H1 (cell line): ENCODE data around the gene KCNQ2. TPM values are rescaled to one million over a fixed set of nuclear protein-coding genes. Genes with fewer than 3 reads are reported as not detected.
A peak's percentile ranks its signal among the peaks of the same experiment; 100 is the strongest.

Source experiments
- CTCF ChIA-PET: fragments of 300-600 bp; sonication (Branson Sonifier 250); formaldehyde crosslinking; loops from one replicate; lab custom pipeline; 2021; ENCODE audit not compliant: partially characterized antibody; lab: Charles Lee
- POLR2A ChIA-PET: fragments of 300-600 bp; sonication (Branson Sonifier 250); formaldehyde crosslinking; loops from one replicate; lab custom pipeline; 2021; ENCODE audit warnings: inconsistent platforms; ENCODE audit not compliant: partially characterized antibody; lab: Charles Lee
- DNase-seq, 2 experiments: peaks; one replicate each; pipeline versions ENCODE4 v3.0.0 to v3.0.0-alpha.2; 2010 to 2022; ENCODE audit warnings: low spot score in 2 of 2, low read depth in 1 of 2, mixed read lengths in 1 of 2
- FAIRE-seq: peaks from 2 replicates; lab custom pipeline; 2011; peaks lifted over from hg19 to GRCh38; lab: Jason Lieb, UNC
- H2AFZ ChIP-seq: 2 replicates; pipeline ENCODE4 v1.8.1; 2012; ENCODE audit warnings: low read length, inconsistent platforms
- H2AK5ac ChIP-seq: 2 replicates; pipeline ENCODE4 v1.6.1; 2013; ENCODE audit warnings: low read depth, low read length
- H2BK120ac ChIP-seq: replicated peaks from 2 replicates; pipeline ENCODE3; 2013; ENCODE audit warnings: low read depth, low read length, inconsistent platforms
- H2BK12ac ChIP-seq: 2 replicates; pipeline ENCODE4 v1.6.1; 2013; ENCODE audit warnings: low read depth, low read length
- H2BK15ac ChIP-seq: 2 replicates; pipeline ENCODE4 v1.6.1; 2013; ENCODE audit warnings: low read length
- H2BK20ac ChIP-seq: 2 replicates; pipeline ENCODE4 v1.6.1; 2013; ENCODE audit warnings: low read length
- H2BK5ac ChIP-seq: 2 replicates; pipeline ENCODE4 v1.6.1; 2013; ENCODE audit warnings: low read depth, low read length
- H3K14ac ChIP-seq: 2 replicates; pipeline ENCODE4 v1.6.1; 2013; ENCODE audit warnings: inconsistent platforms; ENCODE audit not compliant: insufficient read length
- H3K18ac ChIP-seq: 2 replicates; pipeline ENCODE4 v1.6.1; 2013; ENCODE audit warnings: low read length; ENCODE audit errors: extremely low read depth
- H3K23ac ChIP-seq: 2 replicates; pipeline ENCODE4 v1.6.1; 2013; ENCODE audit warnings: inconsistent platforms; ENCODE audit not compliant: insufficient read length
- H3K23me2 ChIP-seq: 2 replicates; pipeline ENCODE4 v1.6.1; 2013; ENCODE audit warnings: low read depth, low read length
- H3K27ac ChIP-seq: 2 replicates; pipeline ENCODE4 v1.6.1; 2011; ENCODE audit warnings: low read depth, low read length, inconsistent platforms
- H3K27me3 ChIP-seq, 4 experiments: replicated peaks in 1 of 4; 1 replicate in 1 of 4; 2 replicates in 3 of 4; pipeline versions ENCODE4 v1.6.1 to v1.8.1; 2011 to 2013; ENCODE audit warnings: low read length in 3 of 4, mild to moderate bottlenecking in 3 of 4, inconsistent platforms in 2 of 4, mixed read lengths in 2 of 4, moderate library complexity in 1 of 4; ENCODE audit not compliant: control insufficient read depth in 3 of 4, insufficient read depth in 3 of 4; ENCODE audit errors: extremely low read depth in 1 of 4
- H3K36me3 ChIP-seq, 4 experiments: 2 replicates each; pipeline versions ENCODE4 v1.6.1 to v1.8.1; 2011 to 2013; ENCODE audit warnings: mild to moderate bottlenecking in 4 of 4, low read length in 3 of 4, moderate library complexity in 2 of 4, control low read depth in 1 of 4, inconsistent platforms in 1 of 4; ENCODE audit not compliant: insufficient read depth in 4 of 4, control insufficient read depth in 2 of 4
- H3K4ac ChIP-seq: replicated peaks from 2 replicates; pipeline ENCODE3; 2013; ENCODE audit warnings: low read length, low read depth, mixed read lengths, inconsistent platforms; ENCODE audit not compliant: insufficient read length
- H3K4me1 ChIP-seq, 4 experiments: replicated peaks in 1 of 4; 1 replicate in 1 of 4; 2 replicates in 3 of 4; pipeline versions ENCODE4 v1.6.1 to v1.8.1; 2011 to 2013; ENCODE audit warnings: low read length in 3 of 4, inconsistent platforms in 2 of 4, mixed read lengths in 1 of 4; ENCODE audit not compliant: insufficient read depth in 4 of 4, control insufficient read depth in 3 of 4
- H3K4me2 ChIP-seq, 2 experiments: 2 replicates each; pipeline versions ENCODE4 v1.6.1 to v1.8.1; 2011 to 2013; ENCODE audit warnings: low read depth in 2 of 2, low read length in 2 of 2, control low read depth in 1 of 2, inconsistent platforms in 1 of 2, mild to moderate bottlenecking in 1 of 2; ENCODE audit not compliant: insufficient read depth in 1 of 2
- H3K4me3 ChIP-seq, 4 experiments: fragments of 200-600, 300-600 bp in 1 of 4; sonication (generic), shearing (Covaris generic), sonication (Bioruptor Twin) in 1 of 4; 2 replicates each; pipeline versions ENCODE4 v1.5.1 to v1.8.1; 2011 to 2016; ENCODE audit warnings: low read length in 4 of 4, low read depth in 3 of 4, control low read depth in 2 of 4, inconsistent platforms in 2 of 4, mild to moderate bottlenecking in 2 of 4, mixed read lengths in 1 of 4, moderate library complexity in 1 of 4; ENCODE audit not compliant: insufficient read depth in 2 of 4; ENCODE audit errors: extremely low read depth in 1 of 4
- H3K56ac ChIP-seq: replicated peaks from 2 replicates; pipeline ENCODE3; 2013; ENCODE audit warnings: low read depth, mild to moderate bottlenecking, mixed read lengths, low read length, inconsistent platforms; ENCODE audit not compliant: insufficient read length
- H3K79me1 ChIP-seq: 2 replicates; pipeline ENCODE4 v1.6.1; 2013; ENCODE audit warnings: low read depth, low read length, control low read depth
- H3K79me2 ChIP-seq, 2 experiments: 2 replicates each; pipeline versions ENCODE4 v1.6.1 to v1.8.1; 2012 to 2013; ENCODE audit warnings: low read length in 2 of 2, mild to moderate bottlenecking in 2 of 2, inconsistent platforms in 1 of 2; ENCODE audit not compliant: insufficient read depth in 2 of 2, control insufficient read depth in 1 of 2
- H3K9ac ChIP-seq, 4 experiments: replicated peaks in 1 of 4; 1 replicate in 1 of 4; 2 replicates in 3 of 4; pipeline versions ENCODE4 v1.6.1 to v1.8.1; 2011 to 2013; ENCODE audit warnings: low read depth in 3 of 4, low read length in 3 of 4, control low read depth in 2 of 4, mild to moderate bottlenecking in 2 of 4, moderate library complexity in 2 of 4, inconsistent platforms in 1 of 4; ENCODE audit errors: extremely low read depth in 1 of 4
- H3K9me3 ChIP-seq, 2 experiments: 2 replicates each; pipeline versions ENCODE4 v1.6.1 to v1.8.1; 2012 to 2013; ENCODE audit warnings: mild to moderate bottlenecking in 2 of 2, moderate library complexity in 2 of 2, control low read depth in 1 of 2, inconsistent platforms in 1 of 2, low read depth in 1 of 2, low read length in 1 of 2, mixed read lengths in 1 of 2; ENCODE audit not compliant: insufficient read depth in 2 of 2
- H4K20me1 ChIP-seq, 2 experiments: replicated peaks in 1 of 2; 2 replicates each; pipeline versions ENCODE3 to v1.8.1; 2011 to 2013; ENCODE audit warnings: inconsistent platforms in 2 of 2, low read length in 2 of 2, mild to moderate bottlenecking in 1 of 2; ENCODE audit not compliant: insufficient read depth in 2 of 2, control insufficient read depth in 1 of 2
- H4K5ac ChIP-seq: 2 replicates; pipeline ENCODE4 v1.6.1; 2013; ENCODE audit warnings: low read length, low read depth, mixed read lengths, inconsistent platforms; ENCODE audit not compliant: insufficient read length
- H4K8ac ChIP-seq: 2 replicates; pipeline ENCODE4 v1.8.0; 2013; ENCODE audit warnings: mild to moderate bottlenecking, moderate library complexity, low read length, inconsistent platforms; ENCODE audit not compliant: insufficient read depth; ENCODE audit errors: extremely low read depth
- H4K91ac ChIP-seq: replicated peaks from 2 replicates; pipeline ENCODE3; 2013; ENCODE audit warnings: low read length, mixed read lengths, inconsistent platforms; ENCODE audit not compliant: insufficient read length
- ASH2L ChIP-seq: fragments of 200-600, 300-600 bp; sonication (generic); IDR thresholded peaks from one replicate; pipeline ENCODE4 v1.7.1; 2017; ENCODE audit warnings: low read length
- CTBP2 ChIP-seq: IDR thresholded peaks from 2 replicates; pipeline ENCODE4 v1.7.0; 2011; ENCODE audit warnings: borderline replicate concordance, mild to moderate bottlenecking, moderate library complexity, mixed read lengths, low read length; ENCODE audit not compliant: insufficient read depth, insufficient read length
- JUND ChIP-seq: IDR thresholded peaks from 2 replicates; pipeline ENCODE4 v1.6.1; 2011; ENCODE audit warnings: mild to moderate bottlenecking, improper control_type of control experiment, low read length
- KDM5A ChIP-seq: fragments of 200-600 bp; IDR thresholded peaks from 2 replicates; pipeline ENCODE4 v1.7.1; 2012; ENCODE audit warnings: mild to moderate bottlenecking, low read length, inconsistent platforms, mixed read lengths
- NANOG ChIP-seq: IDR thresholded peaks from 2 replicates; pipeline ENCODE4 v1.6.1; 2011; ENCODE audit warnings: low read length, low read depth, mild to moderate bottlenecking, inconsistent platforms; ENCODE audit not compliant: insufficient read depth, poor library complexity, severe bottlenecking
- SIRT6 ChIP-seq: IDR thresholded peaks from one replicate; pipeline ENCODE4 v1.7.1; 2012; ENCODE audit warnings: low read length, inconsistent platforms
- SIX5 ChIP-seq: IDR thresholded peaks from 2 replicates; pipeline ENCODE4 v1.6.1; 2011; ENCODE audit warnings: mild to moderate bottlenecking, low read depth, low read length
- SP4 ChIP-seq: IDR thresholded peaks from 2 replicates; pipeline ENCODE4 v1.6.1; 2012; ENCODE audit warnings: low read length, inconsistent platforms
- SUZ12 ChIP-seq: fragments of 200-600 bp; sonication (generic); IDR thresholded peaks from 2 replicates; pipeline ENCODE4 v1.6.1; 2012; ENCODE audit warnings: mild to moderate bottlenecking, inconsistent platforms, low read length, moderate library complexity, mixed read lengths
- TAF7 ChIP-seq: optimal IDR thresholded peaks from 2 replicates; pipeline ENCODE3; 2011; ENCODE audit warnings: low read depth, mild to moderate bottlenecking, inconsistent platforms, low read length, moderate library complexity, borderline replicate concordance
- WGBS, 2 experiments: shearing (Covaris generic) in 1 of 2; methylation state at CpG; one replicate each; pipeline versions ENCODE4 v1.1.6 to v1.1.7; 2013 to 2015; ENCODE audit warnings: low lambda C conversion rate in 2 of 2, mixed read lengths in 2 of 2, inconsistent platforms in 1 of 2, low coverage in 1 of 2, missing lambda C conversion rate in 1 of 2; ENCODE audit not compliant: insufficient replicate concordance in 2 of 2, insufficient coverage in 1 of 2, insufficient read length in 1 of 2; ENCODE audit errors: extremely low coverage in 1 of 2, missing lambda C conversion rate in 1 of 2; 5-methylcytosine and 5-hydroxymethylcytosine counted together
- polyA plus RNA-seq, 7 experiments: library from polyadenylated mRNA; depleted of rRNA in 3 of 7; stranded (reverse) in 5 of 7; unstranded in 2 of 7; fragments of >200 nt in 5 of 7; fragments of 200-250 nt in 2 of 7; gene quantifications; 1 replicate in 5 of 7; 2 replicates in 1 of 7; 4 replicates in 1 of 7; pipeline versions ENCODE4 v1.2.1 to v1.2.3, GENCODE V29; 2011 to 2013; ENCODE audit warnings: missing spikeins in 2 of 7, mixed read lengths in 2 of 7
- total RNA-seq: library from RNA; stranded (reverse); fragmentation: NEBNext Ultra II Directional; extraction: Animal tissue kit (Norgen Biotek cat#: 25700); gene quantifications from 2 replicates; pipeline ENCODE4 v1.2.1, GENCODE V29; 2021
- TF ChIP-seq, protein P1 (sequence below): IDR thresholded peaks from 2 replicates; pipeline ENCODE4 v1.6.1; 2012; ENCODE audit warnings: inconsistent platforms

KCNQ2 gene
- total and polyA plus RNA-seq, 2 of the 8 experiments (the other 6 are each of a cell fraction or from before 2014, with no cell fraction given) = 82.6 to 243 TPM

DNA sequence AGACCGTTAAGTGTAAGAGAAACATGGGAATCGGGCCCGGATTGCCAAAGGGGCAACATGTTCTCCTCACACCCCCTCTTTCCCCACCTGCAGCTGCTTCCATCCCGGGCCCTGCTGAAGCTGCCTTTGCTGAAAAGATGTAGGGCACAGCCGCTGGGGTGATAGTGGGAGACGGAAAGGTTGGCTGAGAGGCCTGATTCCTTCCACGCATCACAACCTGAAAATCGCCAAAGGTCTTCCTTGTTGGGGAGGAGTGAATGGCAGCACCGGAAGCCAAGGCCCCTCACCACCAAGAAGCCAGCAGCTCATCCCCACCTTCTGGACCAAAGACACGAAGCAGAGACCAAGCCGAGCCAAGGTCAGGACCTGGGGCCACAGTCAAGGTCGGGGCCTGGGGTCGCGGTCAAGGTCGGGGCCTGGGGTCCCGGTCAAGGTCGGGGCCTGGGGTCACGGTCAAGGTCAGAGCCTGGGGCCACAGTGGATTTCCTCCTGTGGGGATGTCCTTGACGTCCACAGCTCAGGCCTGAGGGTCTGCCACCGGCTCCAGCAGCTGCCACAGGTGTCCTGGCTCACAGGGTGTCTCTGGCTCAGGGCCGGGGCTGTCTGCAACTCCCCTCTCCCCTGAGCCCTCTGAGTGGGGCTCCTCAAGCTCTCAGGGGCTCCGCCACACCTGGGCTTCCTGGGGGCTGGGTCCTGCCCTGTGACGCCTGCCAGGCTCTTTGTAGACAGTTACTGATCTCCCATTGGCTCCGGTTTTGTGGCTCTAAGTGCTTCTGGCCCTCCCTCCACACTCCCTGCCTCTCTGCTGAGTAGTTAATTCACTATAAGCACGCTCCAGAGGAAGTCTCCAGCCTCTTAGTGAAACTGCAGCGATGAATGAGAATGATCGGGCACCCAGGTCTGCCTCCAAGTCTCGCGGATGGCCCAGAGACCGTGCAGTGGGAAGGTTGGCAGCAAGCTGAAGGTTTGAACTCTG lies 105.8 kb downstream of the KCNQ2 start:
- H3K27me3 ChIP-seq = peaks cover 0 to 15% (median 9%) of the 10 kb centered on the region in 4 experiments; a peak in 4 of 7 replicates
- no peak overlapping the region for H2AFZ ChIP-seq
- ChIA-PET CTCF (interaction anchor here (0.8 to 3.8 kb wide), 5 partner anchors 11 to 143 kb away, joined by 3 to 20 read pairs (median 13); no protein-coding TSS in a partner anchor), POLR2A (interaction anchor here (1.0 kb wide), 1 partner anchor 11 kb away, joined by 6 read pairs; no protein-coding TSS in a partner anchor)
- H2BK5ac ChIP-seq = no peak overlapping the region
- H3K9ac ChIP-seq = 0 out of 7 replicates have a peak overlapping the region, but pooled peaks of 1 of the 4 experiments have one; percentile 4
- H3K9me3 ChIP-seq = no peaks in the 10 kb centered on the region
- H4K91ac ChIP-seq = no peak overlapping the region
- no peak overlapping the region for H2AK5ac ChIP-seq
- H3K23me2 ChIP-seq = peaks cover 7% of the 10 kb centered on the region; the same call in 1 of the 2 replicates
- no peak overlapping the region for H3K4me2 ChIP-seq
- H3K4me3 ChIP-seq = no peak overlapping the region
- 0 out of 2 replicates have a peak overlapping the region, but pooled peaks have one; percentile 81 for H2BK15ac ChIP-seq
- no peak overlapping the region for H2BK120ac ChIP-seq
- H3K36me3 ChIP-seq = no peaks in the 10 kb centered on the region
- no peak overlapping the region for H3K56ac ChIP-seq
- 83% methylated on average over 27 of the region's 30 CpGs; no CpG with 5 or more reads in 1 of the 2 experiments for WGBS, 2 experiments
- H2BK12ac ChIP-seq = peak overlapping the region; percentile 39; the same call in 1 of the 2 replicates
- no peak for FAIRE-seq
- H4K5ac ChIP-seq = no peak overlapping the region
- H3K79me2 ChIP-seq = no peaks in the 10 kb centered on the region
- peak overlapping the region; percentile 7; the same call in 1 of the 2 replicates for H3K18ac ChIP-seq
- H3K23ac ChIP-seq = no peak overlapping the region
- H3K27ac ChIP-seq = no peak overlapping the region
- no peak overlapping the region for H2BK20ac ChIP-seq
- H3K79me1 ChIP-seq = peaks cover 2% of the 10 kb centered on the region; the same call in 1 of the 2 replicates
- no peak for DNase-seq
- H3K4me1 ChIP-seq = peaks cover 0 to 19% (median 11%) of the 10 kb centered on the region in 4 experiments; a peak in 6 of 7 replicates
- H3K14ac ChIP-seq = no peak overlapping the region
- H4K20me1 ChIP-seq = no peaks in the 10 kb centered on the region
- no peak overlapping the region for H3K4ac ChIP-seq
- H4K8ac ChIP-seq = no peak overlapping the region; the same call in 1 of the 2 replicates
- no peak for TF ChIP-seq SIRT6
- no peak for TF ChIP-seq SP4
- TF ChIP-seq KDM5A = no peak
- no peak for TF ChIP-seq CTBP2
- no peak for TF ChIP-seq NANOG
- TF ChIP-seq JUND = no peak
- TF ChIP-seq ASH2L = no peak
- TF ChIP-seq, protein P1, sequence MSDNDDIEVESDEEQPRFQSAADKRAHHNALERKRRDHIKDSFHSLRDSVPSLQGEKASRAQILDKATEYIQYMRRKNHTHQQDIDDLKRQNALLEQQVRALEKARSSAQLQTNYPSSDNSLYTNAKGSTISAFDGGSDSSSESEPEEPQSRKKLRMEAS = no peak
- no peak for TF ChIP-seq SIX5
- no peak for TF ChIP-seq SUZ12
- no peak for TF ChIP-seq TAF7
